A549 (cell line): ENCODE results near the gene ST3GAL6.

Experiments used
- POLR2A ChIP-seq: IDR thresholded peaks from 2 replicates; pipeline ENCODE4 v1.6.1; 2012; ENCODE audit warnings: mild to moderate bottlenecking, low read length
- RNF2 ChIP-seq: fragments of 200-600 bp; sonication (generic); IDR thresholded peaks from 2 replicates; pipeline ENCODE4 v1.6.1; 2016; ENCODE audit warnings: low read depth, mild to moderate bottlenecking, antibody characterized with exemption, moderate library complexity, borderline replicate concordance

DNA sequence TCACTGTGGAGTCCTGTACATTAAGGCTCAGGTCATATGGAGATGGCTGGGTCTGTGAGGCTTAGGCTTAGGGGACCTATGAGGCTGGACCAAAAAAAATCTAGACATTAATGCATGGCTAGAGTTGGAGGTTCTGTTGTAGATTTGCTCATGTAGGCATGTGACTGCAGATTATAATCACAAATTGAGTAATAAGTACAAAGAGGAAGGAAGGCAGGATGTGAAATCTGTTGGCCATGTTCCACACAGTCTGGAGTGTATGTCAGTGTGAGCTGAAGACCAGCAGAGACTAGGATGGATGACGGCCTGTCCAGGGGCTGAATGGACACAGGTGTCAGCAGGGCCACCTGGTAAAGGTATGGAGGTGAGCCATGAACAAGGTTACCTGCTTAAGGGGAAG is at the start of gene ST3GAL6:
- no peak for TF ChIP-seq POLR2A
- TF ChIP-seq RNF2, result no peak
